Kidney epithelial cell (primary cell): Measurements from ENCODE around the gene ARL15. TPM values are rescaled to one million over a fixed set of nuclear protein-coding genes. Genes with fewer than 3 reads are reported as not detected.

Source experiments
- DNase-seq: peaks from one replicate; pipeline ENCODE4 v3.0.0-alpha.2; 2010; ENCODE audit warnings: low read depth
- H3K27me3 ChIP-seq: 2 replicates; pipeline ENCODE4 v1.6.0; 2011; ENCODE audit warnings: low read length; ENCODE audit not compliant: control insufficient read depth, insufficient read depth
- H3K36me3 ChIP-seq: 2 replicates; pipeline ENCODE4 v1.5.1; 2011; ENCODE audit warnings: low read length; ENCODE audit not compliant: control insufficient read depth, insufficient read depth
- H3K4me3 ChIP-seq: 2 replicates; pipeline ENCODE4 v1.5.1; 2011; ENCODE audit warnings: low read depth, mild to moderate bottlenecking, control low read depth, low read length
- total RNA-seq: library from RNA; depleted of rRNA; stranded (reverse); fragments of >200 nt; gene quantifications from 2 replicates; pipeline ENCODE4 v1.2.3, GENCODE V29; 2015
- TF ChIP-seq, protein P1 (sequence below): IDR thresholded peaks from 2 replicates; pipeline ENCODE4 v1.5.1; 2011; ENCODE audit warnings: mild to moderate bottlenecking, moderate library complexity, low read length, control low read depth, inconsistent platforms; ENCODE audit not compliant: insufficient read depth, poor library complexity, severe bottlenecking

The ARL15 gene
- total RNA-seq, 1 donor from 2014 or later, result 9.7 TPM

DNA sequence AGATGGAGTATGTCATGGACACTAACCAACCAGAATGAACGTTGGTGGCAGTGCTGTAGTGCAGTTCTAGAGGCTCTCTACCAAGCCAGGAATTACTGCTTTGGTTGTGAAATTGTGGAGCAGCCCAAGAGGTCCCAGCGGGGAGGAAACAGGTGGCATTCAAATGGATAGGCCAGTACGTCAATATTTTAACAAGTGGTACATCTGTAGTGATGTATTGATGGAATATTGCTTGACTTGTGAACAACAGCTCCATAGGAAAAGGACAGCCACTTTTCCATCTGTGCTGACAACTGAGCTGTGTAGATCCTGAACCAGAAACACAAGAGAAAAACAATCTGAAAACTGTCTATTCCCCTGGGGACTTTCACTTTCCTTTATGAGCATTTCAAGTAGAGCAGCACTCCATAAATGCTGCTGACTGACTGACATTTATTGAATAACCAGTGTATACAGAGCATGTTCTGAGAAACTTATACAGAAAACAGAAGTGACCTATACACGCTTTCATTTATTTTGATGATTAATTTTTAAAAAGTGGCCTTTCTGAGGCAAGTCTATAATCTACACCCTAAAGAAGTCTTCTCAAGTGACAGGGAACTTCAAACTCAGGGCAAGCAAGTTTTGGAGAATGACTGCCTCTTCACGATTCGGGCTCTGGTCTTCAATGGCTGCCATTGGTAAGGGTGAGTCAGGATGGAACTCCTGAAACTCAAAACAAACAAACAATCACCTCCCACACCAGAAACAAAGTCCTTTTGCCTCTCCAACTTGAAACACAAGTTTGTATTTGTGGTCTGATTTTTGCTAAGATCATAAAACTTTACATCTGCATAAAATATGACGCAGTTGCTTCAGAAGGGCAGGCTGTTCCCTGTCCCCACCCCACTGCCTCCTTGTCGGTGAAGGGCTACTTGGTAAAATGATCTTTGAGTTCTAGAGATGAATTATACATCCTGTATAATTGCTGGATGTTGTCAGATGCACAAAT is 387.6 kb downstream of the ARL15 start:
- no peaks in the 10 kb centered on the region for H3K27me3 ChIP-seq
- H3K36me3 ChIP-seq, result no peaks in the 10 kb centered on the region
- no peak for DNase-seq
- H3K4me3 ChIP-seq, result no peak overlapping the region
- TF ChIP-seq, protein P1, sequence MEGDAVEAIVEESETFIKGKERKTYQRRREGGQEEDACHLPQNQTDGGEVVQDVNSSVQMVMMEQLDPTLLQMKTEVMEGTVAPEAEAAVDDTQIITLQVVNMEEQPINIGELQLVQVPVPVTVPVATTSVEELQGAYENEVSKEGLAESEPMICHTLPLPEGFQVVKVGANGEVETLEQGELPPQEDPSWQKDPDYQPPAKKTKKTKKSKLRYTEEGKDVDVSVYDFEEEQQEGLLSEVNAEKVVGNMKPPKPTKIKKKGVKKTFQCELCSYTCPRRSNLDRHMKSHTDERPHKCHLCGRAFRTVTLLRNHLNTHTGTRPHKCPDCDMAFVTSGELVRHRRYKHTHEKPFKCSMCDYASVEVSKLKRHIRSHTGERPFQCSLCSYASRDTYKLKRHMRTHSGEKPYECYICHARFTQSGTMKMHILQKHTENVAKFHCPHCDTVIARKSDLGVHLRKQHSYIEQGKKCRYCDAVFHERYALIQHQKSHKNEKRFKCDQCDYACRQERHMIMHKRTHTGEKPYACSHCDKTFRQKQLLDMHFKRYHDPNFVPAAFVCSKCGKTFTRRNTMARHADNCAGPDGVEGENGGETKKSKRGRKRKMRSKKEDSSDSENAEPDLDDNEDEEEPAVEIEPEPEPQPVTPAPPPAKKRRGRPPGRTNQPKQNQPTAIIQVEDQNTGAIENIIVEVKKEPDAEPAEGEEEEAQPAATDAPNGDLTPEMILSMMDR, result no peak

DNA sequence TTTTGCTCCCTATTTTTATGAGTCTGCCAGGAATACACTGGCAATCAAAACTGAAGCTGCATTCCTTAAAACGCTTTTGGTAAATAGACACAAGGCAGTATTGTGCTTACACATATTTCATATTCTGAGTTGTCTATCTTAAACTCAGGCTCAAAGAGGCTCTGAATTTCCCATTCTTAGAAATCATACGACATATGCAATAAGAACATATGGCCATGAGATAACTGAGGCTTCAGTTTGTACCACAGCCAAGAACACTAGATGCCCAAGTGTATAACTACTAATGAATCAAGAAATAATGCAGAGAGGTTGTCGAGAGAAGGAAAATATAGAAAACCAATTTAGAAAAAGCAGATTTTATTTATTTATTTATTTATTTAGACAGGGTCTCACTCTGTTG is 392.5 kb downstream of the ARL15 start:
- no peak for DNase-seq
- Histone ChIP-seq H3K36me3 (no peaks in the 10 kb centered on the region), H3K27me3 (no peaks in the 10 kb centered on the region), H3K4me3 (no peak overlapping the region)
- TF ChIP-seq, protein P1, result no peak

DNA sequence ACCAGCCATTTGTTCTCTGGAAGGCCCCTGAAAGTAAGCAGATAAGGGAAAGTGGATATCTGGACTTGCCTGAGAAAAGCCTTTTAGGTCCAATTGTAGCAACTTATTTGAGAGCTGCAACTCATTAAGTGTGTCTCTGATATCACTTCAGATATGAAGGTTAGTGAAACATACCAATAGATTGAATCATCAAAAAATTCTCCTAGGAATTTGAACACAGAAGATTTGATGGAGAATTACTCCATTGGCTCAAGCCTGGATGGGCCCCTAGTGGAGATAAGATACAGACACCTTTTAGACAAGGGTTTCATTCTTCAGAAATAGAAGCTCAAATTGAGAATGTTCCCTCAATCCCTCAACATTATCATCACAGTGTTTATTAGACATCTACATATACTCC is 393.3 kb downstream of the ARL15 start:
- TF ChIP-seq, protein P1, result peak; percentile 29
- DNase-seq, result no peak
- no peak overlapping the region for H3K4me3 ChIP-seq
- H3K36me3 ChIP-seq, result no peaks in the 10 kb centered on the region
- H3K27me3 ChIP-seq, result no peaks in the 10 kb centered on the region

DNA sequence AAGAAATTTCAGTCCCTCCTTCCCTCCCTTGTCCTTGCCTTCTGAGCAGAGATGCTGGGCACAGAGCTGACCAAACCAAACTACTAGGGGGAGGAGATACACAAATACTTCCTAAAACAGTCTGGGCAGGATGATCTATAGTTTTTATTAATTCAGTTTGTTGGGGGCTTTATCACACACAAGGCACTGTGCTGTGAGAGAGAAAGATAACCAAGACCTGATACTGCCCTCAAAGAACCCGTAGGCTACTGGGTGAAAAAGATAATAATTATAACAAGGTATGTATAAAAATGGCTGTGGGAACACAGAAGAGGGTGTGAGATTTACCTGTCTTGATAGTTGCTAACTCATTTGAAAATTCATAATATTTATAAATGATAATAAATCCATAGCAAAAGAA is 395.3 kb downstream of the ARL15 start:
- DNase-seq, result no peak
- no peak overlapping the region for H3K4me3 ChIP-seq
- H3K27me3 ChIP-seq, result no peaks in the 10 kb centered on the region
- TF ChIP-seq, protein P1, result no peak
- no peaks in the 10 kb centered on the region for H3K36me3 ChIP-seq

DNA sequence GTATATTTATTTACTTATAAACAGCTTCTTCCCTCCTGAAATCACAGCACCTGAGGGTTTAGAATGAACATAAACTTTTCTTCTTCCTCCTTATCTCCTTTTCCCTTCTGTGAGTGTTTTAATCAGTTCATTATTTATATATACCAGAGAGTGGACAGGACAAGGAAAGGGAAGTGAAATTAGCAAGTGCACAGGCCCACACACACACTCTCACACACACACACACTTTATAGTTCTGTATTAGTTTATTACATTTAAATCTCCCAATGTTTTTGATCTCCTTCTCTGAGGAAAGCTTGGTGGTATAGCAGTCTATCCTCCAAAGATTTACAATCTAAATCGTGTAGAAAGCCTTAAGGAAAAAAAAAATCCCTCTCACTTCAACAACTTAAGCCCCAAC is 396.4 kb downstream of the ARL15 start:
- Histone ChIP-seq H3K4me3 (no peak overlapping the region), H3K36me3 (no peaks in the 10 kb centered on the region), H3K27me3 (no peaks in the 10 kb centered on the region)
- DNase-seq, result no peak
- TF ChIP-seq, protein P1, result no peak
